ENCODE measurements around the gene WDR27. TPM values are rescaled to one million over a fixed set of nuclear protein-coding genes. Genes with fewer than 3 reads are reported as not detected.

Gene WDR27
- total RNA-seq, 2 experiments from 2014 or later = 29.0 to 29.7 TPM

DNA sequence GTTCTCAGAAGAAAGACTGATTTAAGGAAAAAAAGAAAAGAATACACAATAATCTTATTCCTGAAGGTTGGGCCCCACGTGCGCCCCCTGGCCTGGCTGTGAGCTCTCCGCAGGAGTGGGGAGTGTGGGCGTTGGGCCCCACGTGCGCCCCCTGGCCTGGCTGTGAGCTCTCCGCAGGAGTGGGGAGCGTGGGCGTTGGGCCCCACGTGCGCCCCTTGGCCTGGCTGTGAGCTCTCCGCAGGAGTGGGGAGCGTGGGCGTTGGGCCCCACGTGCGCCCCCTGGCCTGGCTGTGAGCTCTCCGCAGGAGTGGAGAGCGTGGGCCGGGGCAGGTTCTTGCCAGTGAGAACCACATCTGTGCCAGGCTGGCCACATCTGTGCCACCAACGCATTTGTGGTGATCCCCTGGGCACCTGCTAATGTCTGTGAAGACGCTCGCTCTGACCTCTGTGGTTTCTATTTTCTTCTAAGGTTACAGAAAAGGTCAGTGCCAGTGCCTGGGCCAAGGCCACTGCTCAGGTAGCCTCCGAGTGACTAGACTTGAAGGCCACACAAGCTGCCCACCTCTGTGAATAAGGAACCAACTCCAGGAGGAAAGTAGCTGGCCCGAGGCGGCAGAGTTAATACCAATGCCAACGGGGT is 41.0 kb downstream of the WDR27 start:
- Mint-ChIP-seq H3K9me3 (no peaks in the 10 kb centered on the region), H3K27ac (no peak overlapping the region), H3K36me3 (peaks cover 15% of the 10 kb centered on the region), H3K27me3 (no peaks in the 10 kb centered on the region), H3K4me3 (no peak overlapping the region), H3K4me1 (no peaks in the 10 kb centered on the region)
- no peak for DNase-seq

- Mint-ChIP-seq H3K4me1 (peaks cover 5% of the 10 kb centered on the region), H3K27me3 (no peaks in the 10 kb centered on the region), H3K9me3 (no peaks in the 10 kb centered on the region), H3K36me3 (peaks cover 16% of the 10 kb centered on the region), H3K27ac (no peak overlapping the region), H3K4me3 (no peak overlapping the region)
- DNase-seq = no peak
These were observed 41.8 kb downstream of the WDR27 start for GRCh38 chr6:169659820-169660610.

GRCh38 chr6:169657284-169657610 is 44.6 kb downstream of the WDR27 start:
- Mint-ChIP-seq H3K27ac (peak overlapping the region; percentile 62), H3K27me3 (no peaks in the 10 kb centered on the region), H3K4me1 (peaks cover 7% of the 10 kb centered on the region), H3K36me3 (peaks cover 17% of the 10 kb centered on the region), H3K4me3 (no peak overlapping the region), H3K9me3 (no peaks in the 10 kb centered on the region)
- no peak for DNase-seq

GRCh38 chr6:169656546-169657283 is 45.1 kb downstream of the WDR27 start:
- H3K27ac Mint-ChIP-seq = peak overlapping the region; percentile 62
- no peaks in the 10 kb centered on the region for H3K27me3 Mint-ChIP-seq
- H3K36me3 Mint-ChIP-seq = peaks cover 17% of the 10 kb centered on the region
- H3K4me1 Mint-ChIP-seq = peaks cover 7% of the 10 kb centered on the region
- H3K9me3 Mint-ChIP-seq = no peaks in the 10 kb centered on the region
- DNase-seq = no peak
- no peak overlapping the region for H3K4me3 Mint-ChIP-seq

DNA sequence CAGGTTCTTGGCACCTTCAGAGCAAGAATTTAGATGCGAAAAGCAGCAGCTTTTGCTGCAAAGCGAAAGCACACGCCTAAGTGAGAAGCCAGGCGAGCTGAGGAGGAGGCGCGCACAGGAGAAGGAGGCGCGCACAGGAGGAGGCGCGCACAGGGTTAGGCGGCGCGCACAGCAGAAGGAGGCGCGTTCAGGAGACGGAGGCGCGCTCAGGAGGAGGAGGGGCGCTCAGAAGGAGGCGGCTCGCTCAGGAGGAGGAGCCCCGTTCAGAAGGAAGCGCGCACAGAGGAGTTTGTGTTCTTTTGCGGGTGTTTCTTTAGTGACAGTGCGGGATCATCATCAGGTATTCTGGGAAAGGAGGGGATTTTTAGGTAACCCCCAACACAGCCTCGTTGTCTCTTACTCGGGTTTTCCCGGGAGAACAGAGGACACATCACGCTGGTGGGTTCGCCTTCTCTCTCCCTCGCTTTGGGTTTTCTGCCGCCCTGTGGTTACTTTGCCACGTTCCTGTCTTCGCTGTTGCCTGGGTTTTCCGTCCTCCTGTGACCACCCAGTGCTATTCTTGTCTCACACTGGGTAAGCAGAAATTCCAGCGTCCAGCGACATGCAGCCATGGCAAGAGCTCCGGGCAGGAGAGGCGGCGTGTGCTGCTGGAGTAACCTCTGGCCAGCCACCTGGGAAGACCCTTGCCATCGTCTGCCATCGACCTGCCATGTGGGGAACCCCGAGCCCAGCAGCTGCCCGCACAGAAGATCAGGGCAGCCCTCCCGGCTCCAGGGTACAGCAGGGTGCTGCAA is 47.0 kb downstream of the WDR27 start:
- peak overlapping the region; percentile 75 for H3K4me3 Mint-ChIP-seq
- H3K27ac Mint-ChIP-seq = peak overlapping the region; percentile 74
- peak; percentile 70 for DNase-seq
- H3K9me3 Mint-ChIP-seq = no peaks in the 10 kb centered on the region
- H3K36me3 Mint-ChIP-seq = peaks cover 16% of the 10 kb centered on the region
- peaks cover 7% of the 10 kb centered on the region for H3K4me1 Mint-ChIP-seq
- H3K27me3 Mint-ChIP-seq = no peaks in the 10 kb centered on the region

DNA sequence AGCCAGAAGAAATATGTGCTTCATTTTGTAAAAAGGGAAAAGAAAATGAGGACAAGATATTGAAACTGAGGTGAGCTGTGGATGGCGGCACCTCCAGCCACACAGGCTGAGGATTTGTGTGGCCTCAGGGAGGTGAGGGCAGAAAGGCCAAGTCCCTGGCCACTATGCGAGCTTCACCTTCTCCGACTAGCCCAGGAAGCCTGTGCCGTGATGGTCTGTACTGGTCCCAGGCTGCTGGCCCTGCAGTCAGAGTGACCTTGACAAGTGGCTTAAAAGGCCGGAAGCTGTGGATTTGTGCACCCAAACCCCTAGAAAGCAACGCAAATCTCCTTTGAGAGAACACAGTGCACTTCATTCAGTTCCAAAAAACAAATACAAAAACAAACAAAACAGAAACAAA is 48.1 kb downstream of the WDR27 start:
- no peaks in the 10 kb centered on the region for H3K27me3 Mint-ChIP-seq
- no peak for DNase-seq
- H3K4me1 Mint-ChIP-seq = peaks cover 7% of the 10 kb centered on the region
- no peak overlapping the region for H3K27ac Mint-ChIP-seq
- H3K4me3 Mint-ChIP-seq = peak overlapping the region; percentile 75
- no peaks in the 10 kb centered on the region for H3K9me3 Mint-ChIP-seq
- peaks cover 13% of the 10 kb centered on the region for H3K36me3 Mint-ChIP-seq

- H3K27me3 Mint-ChIP-seq = no peaks in the 10 kb centered on the region
- peaks cover 12% of the 10 kb centered on the region for H3K36me3 Mint-ChIP-seq
- H3K27ac Mint-ChIP-seq = no peak overlapping the region
- H3K4me3 Mint-ChIP-seq = no peak overlapping the region
- H3K4me1 Mint-ChIP-seq = peaks cover 7% of the 10 kb centered on the region
- no peak for DNase-seq
- H3K9me3 Mint-ChIP-seq = no peaks in the 10 kb centered on the region
These were observed 48.9 kb downstream of the WDR27 start for GRCh38 chr6:169652896-169653295.

- Mint-ChIP-seq H3K27ac (no peak overlapping the region), H3K9me3 (no peaks in the 10 kb centered on the region), H3K4me1 (peaks cover 7% of the 10 kb centered on the region), H3K27me3 (no peaks in the 10 kb centered on the region), H3K36me3 (peaks cover 7% of the 10 kb centered on the region), H3K4me3 (no peak overlapping the region)
- DNase-seq = no peak
These were observed 50.3 kb downstream of the WDR27 start for GRCh38 chr6:169651498-169651897.

GRCh38 chr6:169650959-169651292 is 50.9 kb downstream of the WDR27 start:
- no peaks in the 10 kb centered on the region for H3K9me3 Mint-ChIP-seq
- peaks cover 7% of the 10 kb centered on the region for H3K4me1 Mint-ChIP-seq
- no peak for DNase-seq
- no peak overlapping the region for H3K4me3 Mint-ChIP-seq
- H3K27me3 Mint-ChIP-seq = no peaks in the 10 kb centered on the region
- peaks cover 6% of the 10 kb centered on the region for H3K36me3 Mint-ChIP-seq
- H3K27ac Mint-ChIP-seq = no peak overlapping the region

- H3K4me1 Mint-ChIP-seq = peaks cover 6% of the 10 kb centered on the region
These were observed 51.4 kb downstream of the WDR27 start for GRCh38 chr6:169650241-169650958.

DNA sequence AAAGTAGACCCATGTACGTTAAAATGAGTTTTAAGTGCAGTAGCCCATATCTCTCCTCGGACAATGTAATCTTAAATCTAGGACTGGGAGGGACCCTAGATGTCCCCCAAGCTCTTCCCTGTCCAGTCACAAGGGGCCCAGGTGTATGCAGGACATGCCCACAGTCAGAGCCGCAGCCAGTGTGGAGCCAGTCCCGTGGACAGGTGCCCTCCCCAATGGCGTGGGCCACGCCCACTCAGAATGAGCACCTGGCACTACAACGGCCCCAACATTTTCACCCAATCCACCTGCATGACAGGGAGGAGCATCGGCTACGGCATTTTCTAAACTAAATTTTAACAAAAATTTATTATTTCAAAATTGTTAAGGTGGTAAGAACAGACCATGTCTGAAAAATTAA is 53.2 kb downstream of the WDR27 start:
- no peak overlapping the region for H3K27ac Mint-ChIP-seq
- DNase-seq = no peak
- H3K9me3 Mint-ChIP-seq = no peaks in the 10 kb centered on the region
- H3K4me1 Mint-ChIP-seq = no peaks in the 10 kb centered on the region
- H3K27me3 Mint-ChIP-seq = no peaks in the 10 kb centered on the region
- H3K36me3 Mint-ChIP-seq = no peaks in the 10 kb centered on the region
- H3K4me3 Mint-ChIP-seq = no peak overlapping the region

More at GRCh38 chr6:169650241-169650958, 51.4 kb downstream of the WDR27 start:
- DNase-seq = no peak
- no peak overlapping the region for H3K27ac Mint-ChIP-seq
- H3K4me3 Mint-ChIP-seq = no peak overlapping the region
- H3K9me3 Mint-ChIP-seq = no peaks in the 10 kb centered on the region
- H3K36me3 Mint-ChIP-seq = peaks cover 5% of the 10 kb centered on the region
- H3K27me3 Mint-ChIP-seq = no peaks in the 10 kb centered on the region

GRCh38 chr6:169648092-169648491 is 53.7 kb downstream of the WDR27 start:
- H3K27me3 Mint-ChIP-seq = no peaks in the 10 kb centered on the region
- no peak for DNase-seq
- H3K27ac Mint-ChIP-seq = no peak overlapping the region
- H3K36me3 Mint-ChIP-seq = no peaks in the 10 kb centered on the region
- H3K9me3 Mint-ChIP-seq = no peaks in the 10 kb centered on the region
- H3K4me3 Mint-ChIP-seq = no peak overlapping the region
- no peaks in the 10 kb centered on the region for H3K4me1 Mint-ChIP-seq

DNA sequence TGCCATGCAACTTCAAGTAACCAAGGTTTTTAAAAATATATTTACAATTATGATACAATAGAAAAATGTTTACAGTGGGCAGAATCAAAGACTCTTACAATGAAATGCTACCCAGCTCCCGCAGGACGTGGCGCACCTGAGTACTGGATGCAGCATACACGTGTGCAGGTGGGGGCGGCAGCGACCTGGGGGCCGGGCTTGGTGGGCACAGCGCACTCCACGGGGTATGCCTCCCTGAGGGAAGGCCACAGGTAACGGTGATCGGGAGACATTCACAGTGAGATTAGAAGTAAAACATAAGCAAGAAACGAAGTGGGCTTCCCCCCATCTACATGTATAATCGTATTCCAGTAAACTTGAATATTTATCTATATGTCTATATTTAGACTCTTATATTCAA is 54.2 kb downstream of the WDR27 start:
- Mint-ChIP-seq H3K4me1 (no peaks in the 10 kb centered on the region), H3K4me3 (no peak overlapping the region), H3K27me3 (no peaks in the 10 kb centered on the region), H3K9me3 (no peaks in the 10 kb centered on the region), H3K27ac (no peak overlapping the region), H3K36me3 (peaks cover 4% of the 10 kb centered on the region)
- no peak for DNase-seq

DNA sequence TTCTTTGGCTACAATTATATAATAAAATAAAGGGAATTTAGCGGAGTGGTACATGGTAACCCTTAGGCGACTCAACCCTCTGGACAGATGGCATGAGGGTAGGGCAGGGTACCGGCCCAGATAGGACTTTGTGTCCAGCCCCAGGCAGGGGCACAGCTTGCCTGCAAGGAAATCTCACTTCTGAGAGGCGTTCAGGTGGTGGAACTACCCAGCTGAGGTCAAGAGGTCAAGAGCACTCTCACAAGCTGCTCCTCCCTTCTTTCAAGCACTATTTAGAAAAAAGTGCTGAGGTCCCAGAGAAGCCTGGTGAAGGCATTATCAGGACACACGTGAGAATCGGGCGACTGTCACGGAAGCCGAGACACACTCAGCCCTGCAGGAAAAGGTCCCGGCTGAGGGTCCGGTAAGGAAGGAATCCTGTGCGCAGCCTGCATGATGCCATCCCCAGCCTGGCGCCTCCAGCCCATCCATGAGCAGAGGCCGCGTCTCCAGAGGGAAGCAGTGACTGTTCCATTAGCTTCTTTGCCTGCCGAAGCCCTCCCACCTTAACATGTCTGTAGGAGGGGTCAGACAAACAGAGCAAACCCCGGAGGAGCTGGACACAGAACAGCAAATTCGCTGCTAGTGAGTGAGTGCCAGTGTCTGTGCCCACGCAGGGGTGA is 54.8 kb downstream of the WDR27 start:
- H3K36me3 Mint-ChIP-seq = peaks cover 5% of the 10 kb centered on the region
- H3K9me3 Mint-ChIP-seq = no peaks in the 10 kb centered on the region
- H3K27me3 Mint-ChIP-seq = no peaks in the 10 kb centered on the region
- no peak overlapping the region for H3K27ac Mint-ChIP-seq
- DNase-seq = no peak
- no peaks in the 10 kb centered on the region for H3K4me1 Mint-ChIP-seq
- H3K4me3 Mint-ChIP-seq = no peak overlapping the region
